Measurements from ENCODE around the gene TRAF2.

- TF ChIP-seq CTCF (IDR thresholded peaks at IDR 0.05) (no peak), ZFX (IDR thresholded peaks at IDR 0.05; ENCODE audit: borderline replicate concordance) (no peak)
These were observed 74.6 kb downstream of the TRAF2 start for GRCh38 chr9:136960938-136961275.
